Measurements from ENCODE around the gene RNF126.
"Not testable (repeated sequence)": the region's sequence is repeated elsewhere in the genome, so short reads cannot be mapped to it uniquely, and the experiment has no call there.

RNF126 gene

DNA sequence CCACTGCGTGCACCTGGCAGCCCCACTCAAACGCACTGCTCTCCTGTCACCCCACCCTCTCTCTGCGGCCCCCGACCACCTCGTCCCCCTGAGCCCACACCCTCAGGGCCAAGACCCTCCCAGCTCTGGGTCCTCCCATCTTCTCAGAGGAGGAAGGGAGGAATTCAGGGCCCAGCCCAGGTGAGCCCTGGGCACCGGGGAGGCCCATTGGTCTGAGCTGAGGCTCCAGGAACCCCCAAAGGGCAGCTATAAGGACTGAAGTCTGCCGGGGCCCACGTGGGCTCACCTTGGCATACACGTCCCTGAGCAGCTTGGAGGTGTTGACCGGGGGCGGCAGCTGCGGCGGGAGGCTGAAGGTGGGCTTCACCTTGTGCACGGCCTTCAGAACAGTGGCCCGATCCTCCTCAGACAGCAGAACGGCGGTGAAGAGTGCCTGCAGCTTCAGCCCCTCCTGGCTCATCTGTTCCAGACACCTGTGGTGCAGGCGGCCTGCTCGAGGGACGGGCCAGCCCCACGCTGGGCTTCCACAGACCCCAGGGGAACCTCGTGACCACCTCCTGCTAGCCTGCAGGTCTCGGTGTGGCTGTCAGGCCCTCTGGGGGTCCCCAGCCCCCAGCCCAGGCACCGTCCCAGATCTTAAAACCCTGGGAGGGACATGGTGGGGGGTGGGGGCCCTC lies 38.4 kb downstream of the RNF126 start:
- no peak for DNase-seq

DNA sequence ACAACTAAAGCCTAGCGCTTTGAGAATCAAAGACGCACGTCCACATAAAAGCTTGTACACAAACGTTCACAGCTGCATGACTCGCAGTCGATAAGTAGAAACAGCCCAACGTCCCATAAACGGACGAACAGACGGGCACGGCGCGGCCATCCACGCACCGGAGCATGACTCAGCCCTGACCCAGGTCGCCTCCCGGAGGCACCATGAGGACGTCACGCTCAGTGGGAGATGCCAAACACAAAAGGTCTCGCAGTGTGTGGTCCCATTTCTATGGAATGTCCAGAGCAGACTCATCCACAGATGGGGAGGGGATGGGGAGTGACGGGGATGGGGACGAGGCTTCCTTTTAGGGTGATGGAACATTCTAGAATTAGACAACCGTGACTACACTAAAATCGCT lies 39.0 kb downstream of the RNF126 start:
- no peak for DNase-seq

- no peak for DNase-seq
These were observed 39.7 kb downstream of the RNF126 start for GRCh38 chr19:623175-623916.

- no peak for DNase-seq
These were observed 40.3 kb downstream of the RNF126 start for GRCh38 chr19:622666-623065.

DNA sequence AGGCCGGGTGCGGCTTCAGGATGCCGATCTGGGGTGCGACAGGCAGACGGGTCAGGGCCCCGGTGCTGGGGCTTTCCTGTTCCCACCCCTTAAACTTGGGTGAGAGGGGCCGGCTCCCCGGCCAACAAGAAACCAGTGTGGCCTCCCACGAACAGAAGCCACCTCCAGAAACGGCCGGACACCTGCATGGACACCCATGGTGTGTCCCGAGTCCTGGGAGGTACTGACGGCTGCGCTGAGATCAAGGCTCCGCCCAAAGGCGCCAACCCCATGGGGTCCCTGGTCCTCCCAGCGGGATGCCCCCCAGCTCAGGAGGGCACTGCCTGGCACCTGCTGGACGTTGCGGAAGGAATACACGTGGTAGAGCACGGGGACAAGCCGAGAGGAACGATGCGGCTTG lies 41.2 kb downstream of the RNF126 start:
- no peak for DNase-seq

DNA sequence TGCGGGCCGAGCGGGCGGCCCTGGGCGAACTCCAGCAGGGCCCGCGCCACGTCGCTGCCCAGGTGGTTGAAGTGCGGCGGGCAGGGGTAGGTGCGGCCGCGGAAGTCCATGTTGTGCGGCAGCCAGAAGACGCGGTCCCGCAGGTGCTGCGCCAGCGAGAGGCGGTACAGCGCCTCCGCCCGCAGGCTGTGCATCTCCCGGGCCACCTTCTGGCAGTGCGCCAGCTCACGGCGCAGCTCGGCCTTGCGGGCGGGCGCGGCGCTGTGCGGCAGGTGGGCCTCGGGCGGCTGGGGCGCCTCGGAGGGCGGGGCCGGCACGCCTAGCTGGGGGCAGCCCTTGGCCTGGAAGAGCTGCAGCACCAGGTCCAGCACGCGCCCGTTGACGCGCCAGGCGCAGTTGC lies 41.8 kb downstream of the RNF126 start:
- DNase-seq: not testable (repeated sequence)

- no peak for DNase-seq
These were observed 42.7 kb downstream of the RNF126 start for GRCh38 chr19:620166-620862.

DNA sequence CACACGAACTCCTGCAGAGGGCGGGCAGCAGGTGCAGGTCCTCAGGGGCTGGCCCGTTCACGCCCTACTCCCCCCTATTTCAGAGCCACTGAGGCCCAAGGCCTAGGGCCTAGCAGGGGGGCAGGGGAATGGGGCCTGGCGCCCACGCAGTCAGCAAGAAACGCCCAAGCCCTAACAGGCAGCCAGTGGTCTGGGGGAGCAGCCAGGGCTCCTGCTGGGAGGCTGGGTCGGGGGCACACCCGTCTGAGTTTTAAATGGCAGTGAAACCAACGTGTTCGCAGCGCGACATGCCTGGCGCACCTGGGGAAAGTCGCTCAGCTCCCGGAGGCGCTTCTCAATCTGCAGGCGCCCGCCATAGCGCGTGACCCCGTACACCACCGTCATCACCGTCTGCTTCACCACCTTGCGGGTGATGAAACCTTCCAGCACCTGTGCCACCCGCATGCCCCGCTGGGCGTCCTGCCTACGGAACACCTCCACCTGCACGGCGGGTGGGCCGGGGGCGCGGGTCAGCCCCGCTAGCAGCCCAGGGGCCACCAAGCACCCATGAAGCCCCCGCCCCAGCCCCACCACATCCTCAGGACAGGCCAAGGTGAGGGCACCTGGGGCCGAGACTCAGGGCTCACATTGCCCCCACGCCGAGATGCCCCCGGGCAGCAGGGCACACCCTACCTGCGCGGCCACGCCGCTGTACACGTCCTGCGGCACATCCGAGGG lies 43.6 kb downstream of the RNF126 start:
- no peak for DNase-seq

DNA sequence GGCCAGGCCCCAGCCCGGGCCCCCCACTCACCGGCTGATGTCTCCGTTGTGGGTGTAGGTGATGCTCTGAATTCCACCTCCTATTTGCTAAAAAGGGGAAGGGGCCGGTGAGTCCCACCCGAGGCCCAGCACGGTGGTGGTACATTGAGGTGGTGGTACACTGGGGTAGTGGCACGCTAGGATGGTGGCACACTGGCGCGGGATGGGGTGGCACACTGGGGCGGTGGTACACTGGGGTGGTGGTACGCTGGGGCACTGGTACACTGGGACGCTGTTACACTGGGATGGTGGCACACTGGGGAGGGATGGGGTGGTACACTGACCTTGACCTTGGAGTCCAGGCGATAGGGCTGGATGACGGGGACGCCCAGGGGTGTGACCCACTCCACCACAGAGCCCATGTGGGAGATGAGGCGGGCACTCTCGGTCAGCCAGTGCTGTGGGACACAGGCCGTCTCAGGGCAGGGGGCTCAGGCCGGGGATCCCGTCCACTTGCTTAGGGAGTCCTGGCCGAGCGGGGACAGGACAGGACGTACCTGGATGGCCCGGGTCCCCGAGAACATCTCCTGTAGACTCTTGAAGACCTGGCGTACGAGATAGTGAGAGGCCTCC lies 44.2 kb downstream of the RNF126 start:
- no peak for DNase-seq

DNA sequence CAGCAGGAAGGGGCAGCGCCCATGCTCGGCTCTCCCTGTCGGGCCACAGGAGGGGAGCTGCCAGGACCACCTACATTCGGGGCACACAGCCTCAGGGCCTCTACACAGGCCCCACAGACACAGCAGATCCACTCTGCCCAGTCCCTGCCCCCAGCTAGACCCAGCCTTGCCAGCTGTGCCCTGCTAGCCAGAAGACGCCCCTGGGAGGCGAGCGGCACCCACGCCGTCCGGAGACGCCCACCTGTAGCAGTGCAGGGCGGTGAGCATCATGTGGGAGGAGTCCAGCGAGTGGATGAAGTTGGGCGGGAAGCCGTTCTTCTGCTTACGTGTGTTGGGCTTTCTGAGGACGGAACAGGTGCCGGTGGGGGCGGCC lies 44.8 kb downstream of the RNF126 start:
- DNase-seq: no peak

DNA sequence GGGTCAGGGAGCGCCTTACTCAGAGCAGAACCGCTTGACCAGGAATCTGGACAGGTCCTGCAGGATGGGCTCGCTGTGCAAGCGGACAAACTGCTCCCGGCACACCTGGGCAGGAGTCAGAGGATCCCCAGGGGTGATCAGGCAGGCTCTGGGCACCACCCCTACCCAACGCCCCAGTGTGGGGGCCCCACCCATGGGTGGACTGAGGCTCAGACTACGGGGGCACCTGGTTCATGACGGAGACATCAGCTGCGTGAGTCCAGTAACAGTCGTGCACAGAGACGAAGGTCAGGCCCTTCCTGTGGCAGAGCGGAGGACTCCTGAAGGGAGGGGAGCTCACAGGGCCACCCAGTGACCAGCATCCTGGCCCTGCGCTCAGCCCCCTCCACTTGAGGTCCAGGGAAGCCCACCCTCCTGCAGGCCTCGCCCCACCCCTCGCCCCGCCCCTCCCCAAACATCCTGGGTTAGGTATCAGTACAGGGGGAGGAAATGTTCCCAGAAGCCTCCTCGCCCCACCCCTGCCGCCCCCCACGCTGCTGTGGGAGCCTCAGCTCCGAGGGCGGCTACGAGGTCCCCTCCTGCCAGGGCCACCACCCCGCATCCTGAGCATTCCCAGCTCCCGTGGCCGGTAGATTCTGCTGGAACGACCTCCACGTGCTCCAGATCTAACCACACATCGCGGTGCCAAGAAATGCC lies 45.3 kb downstream of the RNF126 start:
- no peak for DNase-seq

DNA sequence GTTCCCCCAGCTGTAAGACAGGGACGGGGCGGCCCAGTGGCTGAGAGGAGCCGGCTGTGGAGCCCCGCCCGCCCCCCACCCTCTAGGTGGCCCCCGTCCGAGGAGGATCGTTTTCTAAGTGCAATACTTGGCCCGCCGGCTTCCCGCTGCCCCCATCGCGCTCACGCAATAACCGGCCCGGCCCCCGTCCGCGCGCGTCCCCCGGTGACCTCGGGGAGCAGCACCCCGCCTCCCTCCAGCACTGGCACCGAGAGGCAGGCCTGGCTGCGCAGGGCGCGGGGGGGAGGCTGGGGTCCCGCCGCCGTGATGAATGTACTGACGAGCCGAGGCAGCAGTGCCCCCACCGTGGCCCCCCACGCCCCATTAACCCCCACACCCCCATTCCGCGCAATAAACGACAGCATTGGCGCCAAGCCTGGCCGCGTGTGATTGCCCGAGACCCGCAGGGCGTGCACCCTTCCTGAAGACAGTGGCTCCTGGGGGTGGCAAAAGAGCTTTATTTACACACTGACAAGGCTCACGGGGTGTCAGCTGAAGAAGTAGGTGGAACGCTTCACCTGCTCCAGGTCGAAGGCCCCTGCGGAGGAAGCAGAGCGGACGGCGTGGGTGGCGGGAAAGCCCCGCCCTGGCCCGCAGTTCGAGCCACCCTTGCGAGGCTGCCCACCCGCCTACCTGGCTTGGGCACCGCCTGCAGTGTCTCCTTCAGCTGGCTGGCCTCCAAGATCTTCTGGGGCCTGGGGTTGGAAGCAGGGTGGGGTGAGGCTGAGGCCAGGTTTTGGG lies 46.1 kb downstream of the RNF126 start:
- no peak for DNase-seq

- no peak for DNase-seq
These were observed 46.8 kb downstream of the RNF126 start for GRCh38 chr19:616062-616700.

DNA sequence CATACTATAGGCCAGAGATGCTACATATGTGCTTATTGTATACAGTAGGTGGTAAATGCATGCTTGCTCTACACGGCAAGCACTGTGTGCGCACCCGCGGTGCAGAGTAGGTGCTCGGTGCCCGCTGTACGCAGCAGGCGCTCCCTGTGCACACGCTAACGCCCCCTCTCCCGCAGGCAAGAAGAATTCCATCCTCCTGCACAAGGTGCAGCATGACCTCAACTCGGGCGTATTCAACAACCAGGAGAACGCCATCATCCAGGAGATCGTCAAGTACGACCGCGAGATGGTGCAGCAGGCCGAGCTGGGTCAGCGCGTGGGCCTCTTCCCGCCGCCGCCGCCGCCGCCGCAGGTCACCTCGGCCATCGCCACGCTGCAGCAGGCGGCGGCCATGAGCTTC lies 47.4 kb downstream of the RNF126 start:
- no peak for DNase-seq

DNA sequence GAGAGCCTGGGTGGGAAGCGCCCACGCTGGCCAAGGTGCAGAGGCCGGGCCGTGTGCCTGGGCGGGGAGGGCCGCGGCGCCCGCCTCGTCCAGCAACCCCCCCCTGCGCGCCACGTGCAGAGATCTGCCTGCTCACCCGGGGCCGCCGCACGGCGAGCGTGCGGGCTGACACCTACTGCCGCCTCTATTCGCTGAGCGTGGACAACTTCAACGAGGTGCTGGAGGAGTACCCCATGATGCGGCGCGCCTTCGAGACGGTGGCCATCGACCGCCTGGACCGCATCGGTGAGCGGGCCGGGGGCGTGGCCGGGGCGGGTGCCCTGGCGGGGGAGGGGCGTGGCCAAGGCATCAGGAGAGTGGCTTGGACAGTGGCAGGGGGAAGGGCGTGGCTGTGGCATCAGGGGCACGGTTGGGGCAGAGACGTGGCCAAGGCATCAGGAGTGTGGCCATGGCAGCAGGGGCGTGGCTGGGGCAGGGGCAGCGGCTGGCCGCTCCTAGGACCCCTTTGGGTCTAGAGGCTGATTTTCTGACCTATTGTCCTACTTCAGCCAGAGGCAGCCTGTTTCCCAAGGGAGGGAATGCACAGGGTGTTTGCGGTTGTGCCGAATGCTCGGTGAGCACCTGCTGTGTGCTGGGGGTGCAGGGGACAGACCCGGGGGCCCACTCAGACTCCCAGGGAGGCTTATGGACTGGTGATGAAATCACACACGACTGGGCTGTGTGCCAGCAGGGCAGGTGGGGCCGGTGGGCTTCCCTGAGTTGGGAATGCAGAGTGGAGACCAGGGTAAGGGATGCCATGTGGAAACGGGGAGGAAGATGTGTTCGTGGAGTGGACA lies 49.1 kb downstream of the RNF126 start:
- no peak for DNase-seq

DNA sequence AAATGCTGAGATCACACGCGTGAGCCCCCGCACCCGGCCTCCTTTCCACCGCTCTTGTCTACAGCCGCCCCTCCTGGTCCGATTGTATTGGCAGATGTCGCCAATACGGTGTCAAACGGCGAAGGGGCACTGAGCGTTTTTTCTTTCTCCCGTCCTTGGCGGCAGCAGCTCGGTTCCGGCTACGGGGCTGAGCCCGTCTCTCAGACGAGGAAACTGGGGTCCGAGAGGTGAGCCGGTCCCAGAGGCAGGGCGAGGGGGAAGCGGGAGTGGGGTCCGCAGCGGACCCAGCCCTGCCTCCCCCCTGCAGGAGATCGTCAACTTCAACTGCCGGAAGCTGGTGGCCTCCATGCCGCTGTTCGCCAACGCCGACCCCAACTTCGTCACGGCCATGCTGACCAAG lies 50.1 kb downstream of the RNF126 start:
- no peak for DNase-seq

GRCh38 chr19:611481-611868 lies 51.5 kb downstream of the RNF126 start:
- no peak for DNase-seq

DNA sequence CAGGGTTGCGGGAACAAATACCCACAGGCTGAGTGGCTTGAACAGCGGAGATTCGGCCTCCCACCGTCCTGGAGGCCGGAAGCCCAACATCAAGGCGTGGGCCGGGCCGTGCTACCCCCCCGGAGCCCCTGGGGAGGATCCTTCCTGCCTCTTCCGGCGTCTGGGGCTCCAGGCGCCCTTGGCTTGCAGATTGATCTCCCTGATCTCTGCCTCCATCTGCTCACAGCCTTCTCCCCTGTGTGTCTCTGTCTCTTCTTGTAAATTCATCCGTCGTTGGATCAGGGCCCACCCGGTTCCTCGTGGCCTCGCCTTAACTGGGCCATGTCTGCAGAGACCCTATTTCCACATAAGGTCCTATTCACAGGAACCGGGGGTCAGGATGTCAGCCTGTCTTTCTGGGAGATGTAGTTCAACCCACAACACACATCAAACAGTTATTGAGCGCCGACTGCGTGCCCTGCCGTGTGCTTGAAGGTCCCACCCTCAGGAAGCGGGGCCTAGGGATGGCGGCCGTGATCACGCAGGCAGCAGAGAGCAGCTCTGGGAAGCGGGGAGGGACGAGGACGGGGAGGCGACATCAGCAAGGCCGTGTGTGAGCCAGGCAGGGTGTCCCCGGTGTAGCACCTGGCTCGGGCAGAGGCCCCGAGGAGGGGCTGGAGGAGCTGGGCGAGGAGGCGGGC lies 52.1 kb downstream of the RNF126 start:
- DNase-seq: no peak

DNA sequence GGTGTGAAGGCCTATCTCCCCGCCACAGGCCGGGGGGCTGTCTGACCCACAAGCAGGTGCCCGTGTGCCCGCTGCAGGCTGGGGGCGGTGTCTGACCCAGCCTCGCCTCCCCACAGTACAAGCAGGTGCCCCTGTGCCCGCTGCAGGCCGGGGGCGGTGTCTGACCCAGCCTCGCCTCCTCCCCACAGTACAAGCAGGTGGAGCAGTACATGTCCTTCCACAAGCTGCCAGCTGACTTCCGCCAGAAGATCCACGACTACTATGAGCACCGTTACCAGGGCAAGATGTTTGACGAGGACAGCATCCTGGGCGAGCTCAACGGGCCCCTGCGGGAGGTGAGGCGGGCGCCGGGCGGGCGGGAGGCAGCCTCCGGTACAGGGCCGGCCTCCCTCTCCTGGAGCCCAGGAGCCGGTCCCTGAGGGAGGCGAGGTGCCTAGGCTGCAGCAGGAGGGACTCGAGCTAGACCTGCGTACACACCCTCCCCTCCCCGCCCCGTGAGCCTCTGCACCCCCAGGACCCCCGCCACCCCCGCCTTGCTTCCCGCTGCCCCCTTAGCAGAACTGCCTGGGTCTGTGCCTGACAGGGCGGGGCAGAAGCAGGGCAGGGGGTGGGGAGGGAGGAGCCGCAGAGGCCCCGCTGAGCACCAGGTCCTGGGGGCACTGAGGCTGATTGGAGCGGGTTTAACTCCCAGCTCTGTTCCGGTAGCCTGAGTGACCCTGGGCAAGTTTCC lies 52.8 kb downstream of the RNF126 start:
- DNase-seq: no peak

Data from NCI-H1092 treated with DMSO at 0.1 percent for 48 hours (cell line).